HG03521 (cell line): Measurements from ENCODE around the gene AFAP1.

ENCODE experiments used
- ATAC-seq: cut with Tn5 transposase; IDR thresholded peaks from one replicate; pipeline ENCODE4 v1.9.1; 2021; ENCODE audit warnings: mild to moderate bottlenecking, moderate library complexity; ENCODE audit not compliant: unreplicated experiment

Gene AFAP1

DNA sequence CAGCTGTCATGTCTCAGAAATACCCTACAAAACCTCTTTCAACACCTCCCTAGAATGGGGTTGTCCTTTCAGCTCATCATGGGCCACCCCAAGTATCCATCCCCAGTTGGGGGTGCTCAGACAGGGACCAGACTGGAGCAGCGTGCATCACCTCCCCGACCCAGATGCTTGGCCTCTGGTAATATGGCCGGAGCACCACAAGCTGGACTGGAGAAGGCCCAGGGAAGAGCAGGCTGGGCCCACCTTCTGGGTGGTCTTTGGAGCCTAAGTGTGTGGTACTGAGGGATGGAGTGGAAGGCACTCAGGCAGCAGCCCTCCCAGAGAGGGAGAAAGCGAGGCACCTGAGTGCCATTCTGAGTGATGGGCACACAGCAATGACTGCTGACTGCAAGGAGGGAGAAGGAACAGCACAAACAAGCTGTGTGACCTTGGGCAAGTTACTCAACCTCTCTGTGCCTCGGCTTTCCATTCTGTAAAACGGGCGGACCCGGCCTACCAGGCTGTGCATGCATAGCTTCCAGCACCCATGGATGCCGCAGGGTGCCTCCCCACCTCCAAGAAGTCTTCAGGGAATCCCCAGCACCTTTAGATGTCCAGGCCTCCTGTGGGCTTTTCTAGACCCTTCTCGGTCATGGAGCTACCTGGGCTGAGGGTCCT is 228.2 kb downstream of the AFAP1 start:
- no peak for ATAC-seq

DNA sequence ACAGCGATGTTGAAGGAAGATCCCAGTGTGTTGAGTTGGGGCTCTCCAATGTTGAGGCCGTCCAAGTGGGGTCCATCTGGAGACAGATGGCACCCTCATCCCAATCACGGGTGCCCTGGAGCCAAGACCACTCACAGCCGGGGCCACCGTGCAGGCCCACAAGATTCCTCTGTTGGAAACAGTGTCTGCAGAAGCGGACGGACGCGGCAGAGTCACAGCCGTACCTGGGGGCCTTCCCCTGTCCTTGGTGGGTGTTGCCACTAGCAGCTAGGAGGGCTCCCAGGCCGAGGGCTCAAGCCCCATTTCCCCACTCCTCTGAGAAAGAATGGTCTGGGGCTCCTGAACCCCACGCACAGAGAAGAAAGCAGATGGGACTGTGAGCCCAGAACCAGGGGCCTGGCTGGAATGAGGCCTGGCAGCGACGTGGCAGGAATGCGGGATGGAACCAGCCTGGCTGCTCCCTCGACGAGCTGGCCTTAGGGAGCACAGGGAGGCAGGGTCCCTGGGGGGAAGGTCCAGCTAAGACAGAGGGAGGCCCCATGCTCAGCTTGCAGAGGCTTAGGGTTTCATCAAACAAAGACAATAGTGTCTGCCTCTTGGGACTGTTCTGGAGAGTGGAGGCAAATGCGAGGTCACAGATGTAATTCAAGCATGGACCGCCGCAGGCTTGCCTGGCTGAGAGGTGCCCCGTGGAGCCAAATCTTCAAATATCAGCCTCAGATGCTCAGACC is 228.9 kb downstream of the AFAP1 start:
- no peak for ATAC-seq

DNA sequence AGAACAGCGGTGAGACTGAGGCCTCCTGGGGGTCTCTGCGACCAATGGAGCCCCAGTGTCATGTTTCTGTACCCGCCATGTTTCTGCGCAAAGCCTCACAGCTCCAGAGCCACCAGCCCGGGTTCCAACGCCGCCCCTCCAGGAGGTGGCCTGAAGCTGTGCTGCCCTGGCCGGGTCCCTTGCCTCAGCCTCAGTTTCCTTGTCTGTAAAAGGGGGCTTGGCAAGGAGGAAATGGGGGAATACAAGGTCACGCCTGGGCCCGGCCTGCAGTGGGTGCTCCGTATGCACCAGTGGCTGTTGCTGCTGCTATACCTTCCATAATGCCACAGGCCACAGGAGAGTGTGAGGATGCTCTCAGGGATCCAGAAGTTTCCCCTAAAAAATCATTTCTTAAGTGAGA is 229.5 kb downstream of the AFAP1 start:
- no peak for ATAC-seq

- no peak for ATAC-seq
These were observed 230.2 kb downstream of the AFAP1 start for GRCh38 chr4:7709431-7709830.

DNA sequence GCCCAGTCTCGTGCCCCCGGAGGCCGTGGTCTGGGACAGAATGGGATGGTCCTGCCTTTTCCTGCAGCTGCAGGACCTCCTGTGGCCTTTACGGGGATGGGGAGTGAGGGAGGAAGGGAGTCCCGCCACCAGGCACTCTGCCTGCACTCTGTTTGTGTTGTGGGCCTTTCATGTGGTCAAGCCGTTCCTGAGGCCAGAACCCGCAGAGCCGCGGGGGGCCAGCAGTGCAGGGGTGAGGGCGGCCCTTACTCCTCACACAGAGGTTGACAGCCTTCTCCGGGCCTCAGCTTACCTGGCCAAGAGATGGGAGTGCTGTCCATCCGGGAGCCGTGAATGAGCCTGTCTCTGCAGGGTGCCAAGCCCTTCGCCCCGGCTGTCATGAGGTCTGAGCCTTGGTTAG is 230.7 kb downstream of the AFAP1 start:
- no peak for ATAC-seq
